Measurements from ENCODE around the gene PDHB.
A peak's percentile ranks its signal among the peaks of the same experiment; 100 is the strongest.

PDHB gene

DNA sequence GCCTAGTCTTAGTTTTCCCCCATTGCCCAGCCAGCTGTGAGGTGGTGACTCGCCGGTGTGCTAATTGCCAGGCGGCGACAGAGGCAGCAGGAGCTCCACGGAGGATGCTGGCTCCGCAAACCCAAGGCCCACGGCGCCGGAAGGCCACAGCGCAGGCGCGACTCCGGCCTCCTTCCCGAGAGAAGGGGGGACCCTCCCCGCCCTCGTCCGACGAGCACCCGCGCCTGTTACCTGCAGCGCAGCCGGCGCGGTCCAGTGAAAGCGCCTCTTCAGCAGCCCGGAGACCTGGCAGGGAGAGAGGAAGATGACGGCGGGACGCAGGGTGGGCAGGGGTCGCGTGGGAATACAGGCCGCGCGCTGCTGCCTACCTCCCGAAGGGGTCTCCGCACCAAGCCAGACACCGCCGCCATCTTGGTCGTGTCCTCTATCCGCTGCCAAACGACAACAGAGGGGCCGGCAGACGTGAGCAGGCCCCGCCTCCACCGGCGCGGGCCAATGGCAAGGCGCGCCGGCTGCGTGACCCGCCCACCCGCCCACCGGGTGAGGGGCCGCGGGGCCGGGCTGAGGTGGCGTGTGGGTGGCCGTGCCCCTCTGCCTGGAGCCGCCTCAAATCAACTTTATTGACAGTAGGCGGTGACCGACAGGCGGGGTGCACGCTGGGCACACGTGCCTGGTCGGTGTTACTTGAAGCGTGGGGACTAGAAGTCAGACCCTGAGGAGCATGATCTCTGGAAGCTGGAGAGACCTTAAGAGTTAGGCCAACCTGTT lies at the start of gene PDHB:
Gene PDHB (minus strand): TSS at position 433 of the 768 bp plus-strand sequence. CDS start 23 bp downstream, at position 410.
- DNase-seq (ENCODE audit: extremely low read depth, insufficient read length), result peak; percentile 94
- H3K4me3 ChIP-seq (replicated peaks; ENCODE audit: low read depth, low read length), result peak within 1 kb of the TSS; percentile 88

DNA sequence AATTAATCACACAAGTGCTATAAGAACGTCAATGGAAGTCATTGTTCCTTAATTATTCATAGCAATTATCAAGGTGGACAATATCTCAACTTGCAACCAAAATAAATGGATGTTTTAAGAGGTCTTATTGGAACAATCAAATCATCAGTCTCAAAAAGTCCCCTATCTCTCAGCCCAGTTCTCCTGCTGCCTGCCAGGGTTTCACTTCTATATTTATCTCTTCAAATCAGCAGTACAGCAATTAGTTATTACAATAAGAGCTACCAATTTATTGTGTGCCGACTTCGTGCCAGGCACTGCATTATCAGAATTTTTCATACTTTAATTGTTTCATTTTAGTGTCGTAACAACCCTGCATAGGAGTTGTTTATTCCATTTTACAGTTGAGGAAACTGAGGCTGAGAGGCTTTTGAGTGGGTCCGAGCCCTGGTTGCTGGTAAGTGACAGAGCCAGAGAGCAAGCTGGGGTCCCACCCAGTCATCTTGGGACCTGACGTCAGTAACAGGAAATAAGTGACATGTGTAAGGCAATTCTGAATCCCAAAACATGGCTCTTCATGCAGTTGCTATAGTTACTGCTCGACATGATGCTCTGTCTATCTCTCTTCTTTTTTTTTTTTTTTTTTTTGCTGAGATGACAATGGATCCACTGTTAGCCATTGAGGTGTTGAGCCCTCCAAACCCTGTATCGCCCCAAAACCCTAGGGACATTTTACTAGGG lies 49.4 kb upstream of the PDHB start:
- H3K4me3 ChIP-seq (replicated peaks; ENCODE audit: low read depth, low read length), result no peak overlapping the region
- DNase-seq (ENCODE audit: extremely low read depth, insufficient read length), result no peak
- TF ChIP-seq CTCF (IDR thresholded peaks at IDR 0.05; ENCODE audit: insufficient read depth, low read length, poor library complexity, severe bottlenecking), result no peak
- no peaks in the 10 kb centered on the region for H3K36me3 ChIP-seq (ENCODE audit: control insufficient read depth, insufficient read depth, low read length)
- H3K27me3 ChIP-seq (replicated peaks; ENCODE audit: control insufficient read depth, insufficient read depth, low read length), result no peaks in the 10 kb centered on the region; the same call in 1 of the 2 replicates

More for the DNA sequence above, at the start of gene PDHB:
- Histone ChIP-seq H3K27me3 (replicated peaks; ENCODE audit: control insufficient read depth, insufficient read depth, low read length) (no peaks in the 10 kb centered on the region), H3K36me3 (ENCODE audit: control insufficient read depth, insufficient read depth, low read length) (peaks cover 7% of the 10 kb centered on the region)
- no peak for TF ChIP-seq CTCF (IDR thresholded peaks at IDR 0.05; ENCODE audit: insufficient read depth, low read length, poor library complexity, severe bottlenecking)

- Histone ChIP-seq H3K4me3 (replicated peaks; ENCODE audit: low read depth, low read length) (no peak overlapping the region), H3K36me3 (ENCODE audit: control insufficient read depth, insufficient read depth, low read length) (no peaks in the 10 kb centered on the region), H3K27me3 (replicated peaks; ENCODE audit: control insufficient read depth, insufficient read depth, low read length) (no peaks in the 10 kb centered on the region; the same call in 1 of the 2 replicates)
- TF ChIP-seq CTCF (IDR thresholded peaks at IDR 0.05; ENCODE audit: insufficient read depth, low read length, poor library complexity, severe bottlenecking), result no peak
- no peak for DNase-seq (ENCODE audit: extremely low read depth, insufficient read length)
These were observed 46.7 kb upstream of the PDHB start for GRCh38 chr3:58480309-58480708.

GRCh38 chr3:58478781-58479180 lies 45.1 kb upstream of the PDHB start:
- Histone ChIP-seq H3K4me3 (replicated peaks; ENCODE audit: low read depth, low read length) (no peak overlapping the region), H3K27me3 (replicated peaks; ENCODE audit: control insufficient read depth, insufficient read depth, low read length) (no peaks in the 10 kb centered on the region; the same call in 1 of the 2 replicates), H3K36me3 (ENCODE audit: control insufficient read depth, insufficient read depth, low read length) (no peaks in the 10 kb centered on the region)
- no peak for DNase-seq (ENCODE audit: extremely low read depth, insufficient read length)
- TF ChIP-seq CTCF (IDR thresholded peaks at IDR 0.05; ENCODE audit: insufficient read depth, low read length, poor library complexity, severe bottlenecking), result no peak

DNA sequence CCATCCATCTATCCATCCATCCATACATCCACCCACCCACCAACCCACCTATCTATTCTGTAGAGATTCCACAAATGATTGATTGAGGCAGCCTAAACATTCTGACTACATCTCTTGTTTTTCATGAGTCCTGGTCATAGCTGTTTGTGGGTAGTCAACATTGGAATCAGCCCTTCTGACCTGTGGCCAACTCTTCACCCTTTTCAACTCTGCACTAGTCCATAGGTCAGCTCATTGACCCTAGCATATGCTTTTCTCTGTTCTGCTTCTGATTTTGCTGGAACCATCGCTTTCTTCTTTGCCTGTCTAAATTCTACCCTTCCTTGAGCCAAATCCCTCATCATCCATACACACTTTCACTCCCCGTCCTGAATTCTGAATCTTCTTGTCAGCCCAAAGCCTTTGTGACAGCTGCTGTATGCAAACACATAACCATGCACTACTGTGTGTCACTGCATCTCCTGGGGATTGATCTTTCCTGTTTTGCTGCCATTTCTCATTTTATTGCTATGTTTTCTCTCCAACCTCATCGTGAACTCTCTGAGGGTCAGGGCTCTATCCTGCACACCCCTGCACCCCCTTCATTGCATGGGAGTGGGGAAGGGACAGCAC lies 41.4 kb upstream of the PDHB start:
- no peak for TF ChIP-seq CTCF (IDR thresholded peaks at IDR 0.05; ENCODE audit: insufficient read depth, low read length, poor library complexity, severe bottlenecking)
- no peak for DNase-seq (ENCODE audit: extremely low read depth, insufficient read length)
- Histone ChIP-seq H3K36me3 (ENCODE audit: control insufficient read depth, insufficient read depth, low read length) (no peaks in the 10 kb centered on the region), H3K4me3 (replicated peaks; ENCODE audit: low read depth, low read length) (no peak overlapping the region), H3K27me3 (replicated peaks; ENCODE audit: control insufficient read depth, insufficient read depth, low read length) (no peaks in the 10 kb centered on the region; the same call in 1 of the 2 replicates)

Data from GM06990 (cell line).